GM12872 (cell line): ENCODE data around the gene S100PBP.

Experiments used
- CTCF ChIP-seq: IDR thresholded peaks from 3 replicates; pipeline ENCODE4 v1.5.1; 2011; ENCODE audit warnings: low read depth, mild to moderate bottlenecking, low read length, moderate library complexity; ENCODE audit not compliant: insufficient read depth

S100PBP gene

DNA sequence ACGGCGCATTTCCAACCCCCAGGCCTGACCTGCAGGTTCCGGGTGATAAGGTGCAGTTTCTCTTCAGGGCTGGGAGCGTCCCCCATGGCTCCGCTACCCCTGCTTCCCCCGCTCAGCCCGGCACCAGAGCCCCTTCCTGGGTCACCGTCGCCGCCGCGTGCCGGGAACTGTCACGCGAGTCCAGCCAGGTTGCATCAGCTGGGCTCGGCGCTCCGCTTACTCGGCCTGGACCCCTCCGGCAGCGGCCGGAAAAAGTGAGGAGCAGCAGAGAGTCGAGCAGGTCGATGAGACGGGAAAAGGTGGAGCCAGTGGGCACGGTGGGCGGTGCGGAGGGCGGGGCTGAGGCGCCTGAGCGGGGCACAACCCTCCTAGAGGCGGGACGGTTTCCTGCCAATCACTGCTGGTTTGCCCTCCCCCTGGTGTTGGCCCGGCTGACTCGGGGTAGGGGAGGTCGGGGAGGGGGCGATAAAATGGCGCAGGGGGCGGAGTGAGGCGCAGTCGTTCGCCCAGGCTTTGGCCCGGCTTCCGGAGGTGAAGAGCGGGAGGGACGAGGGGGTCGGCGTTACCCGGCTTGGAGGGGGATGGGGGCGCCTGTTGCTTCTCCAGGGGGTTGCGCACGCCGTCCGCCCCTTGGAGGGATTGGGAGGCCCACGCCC is at the start of gene S100PBP, which contains the start of gene YARS1:
TSS of gene S100PBP (plus strand) at position 495 of the 656 bp plus-strand sequence. CDS start 8,447 bp downstream, outside the sequence.
TSS of gene YARS1 (minus strand) at position 200 of the 656 bp plus-strand sequence. CDS start at position 86, 114 bp downstream.
- no peak for TF ChIP-seq CTCF

- TF ChIP-seq CTCF = no peak
Measured at GRCh38 chr1:32768110-32768850, 49.2 kb upstream of the S100PBP start.

GRCh38 chr1:32769524-32770220 is 47.8 kb upstream of the S100PBP start:
- no peak for TF ChIP-seq CTCF

DNA sequence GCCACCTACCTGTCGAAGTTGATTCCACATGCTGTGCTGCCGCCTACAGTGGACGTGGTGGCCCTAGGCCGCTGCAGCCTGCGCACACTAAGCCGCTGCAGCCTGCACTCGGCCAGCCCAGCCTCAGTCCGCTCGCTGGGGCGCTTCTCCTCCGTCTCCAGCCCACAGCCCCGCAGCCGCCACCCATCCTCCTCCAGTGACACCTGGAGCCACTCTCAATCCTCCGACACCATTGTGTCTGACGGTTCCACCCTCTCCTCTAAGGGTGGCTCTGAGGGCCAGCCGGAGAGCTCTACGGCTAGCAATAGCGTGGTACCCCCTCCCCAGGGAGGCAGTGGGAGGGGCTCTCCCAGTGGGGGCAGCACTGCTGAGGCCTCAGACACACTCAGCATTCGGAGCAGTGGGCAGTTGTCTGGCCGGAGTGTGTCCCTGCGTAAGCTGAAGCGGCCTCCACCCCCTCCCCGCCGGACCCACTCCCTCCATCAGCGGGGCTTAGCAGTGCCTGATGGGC is 47.2 kb upstream of the S100PBP start:
- no peak for TF ChIP-seq CTCF

GRCh38 chr1:32770741-32771548 is 46.5 kb upstream of the S100PBP start:
- no peak for TF ChIP-seq CTCF

GRCh38 chr1:32771561-32772280 is 45.7 kb upstream of the S100PBP start:
- no peak for TF ChIP-seq CTCF
